HG02763 (cell line): ENCODE measurements around the gene RPEL1.

Experiments
- ATAC-seq: cut with Tn5 transposase; IDR thresholded peaks from one replicate; pipeline ENCODE4 v1.9.1; 2021; ENCODE audit warnings: mild to moderate bottlenecking, moderate library complexity; ENCODE audit not compliant: unreplicated experiment

The RPEL1 gene

DNA sequence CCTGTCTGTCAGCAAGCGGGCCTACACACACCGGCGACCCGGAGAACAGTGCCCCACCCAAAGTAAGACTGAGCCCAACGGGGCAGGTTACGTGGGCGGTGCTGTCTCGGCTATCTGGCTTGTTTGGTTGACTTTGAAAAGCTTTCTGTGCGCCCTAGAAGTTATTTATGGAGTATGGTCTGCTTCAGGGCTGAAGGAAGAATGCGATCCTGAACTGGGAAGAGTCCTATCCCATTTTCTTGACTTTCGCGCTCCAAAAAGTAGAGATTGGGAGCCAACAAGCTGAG is 32.8 kb downstream of the RPEL1 start:
- ATAC-seq = no peak

DNA sequence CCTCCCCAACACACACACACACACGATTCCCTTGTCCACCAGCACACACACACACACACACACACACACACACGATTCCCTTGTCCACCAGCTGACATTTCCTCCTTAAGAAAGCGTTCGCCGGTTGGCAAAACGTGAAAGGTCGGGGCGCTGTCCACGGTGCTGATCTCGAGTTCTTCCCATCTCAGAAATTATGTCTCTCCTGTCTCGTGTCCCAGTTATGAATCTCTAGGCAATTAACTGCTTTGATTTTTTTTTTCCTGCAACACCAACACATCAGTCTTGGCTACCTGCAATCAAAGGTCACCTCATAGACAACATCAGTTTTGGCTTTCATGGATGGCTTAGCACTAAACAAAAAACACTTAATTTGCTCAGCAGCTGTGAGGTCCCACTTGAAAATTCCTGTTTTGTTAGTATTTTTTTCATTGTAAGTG is 33.2 kb downstream of the RPEL1 start:
- no peak for ATAC-seq

DNA sequence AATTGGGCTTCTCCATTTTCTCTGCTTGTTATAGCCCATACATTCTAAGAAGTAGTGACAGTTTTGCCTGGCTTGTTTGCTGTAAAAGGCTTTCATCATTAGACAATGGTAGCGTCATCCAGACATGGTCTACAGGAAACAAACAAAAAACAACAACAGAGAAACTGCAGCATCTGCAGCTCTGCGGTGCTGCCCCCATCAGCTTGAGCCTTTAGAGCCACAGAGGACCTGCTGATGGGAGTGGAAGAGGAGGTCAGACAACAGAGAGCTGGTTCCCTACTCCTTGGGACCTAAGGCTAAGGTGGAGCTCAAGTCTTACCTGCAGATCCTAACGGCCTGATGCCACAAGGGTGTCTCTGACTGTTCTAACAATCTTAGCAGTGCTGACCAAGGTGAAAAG is 34.3 kb downstream of the RPEL1 start:
- no peak for ATAC-seq

DNA sequence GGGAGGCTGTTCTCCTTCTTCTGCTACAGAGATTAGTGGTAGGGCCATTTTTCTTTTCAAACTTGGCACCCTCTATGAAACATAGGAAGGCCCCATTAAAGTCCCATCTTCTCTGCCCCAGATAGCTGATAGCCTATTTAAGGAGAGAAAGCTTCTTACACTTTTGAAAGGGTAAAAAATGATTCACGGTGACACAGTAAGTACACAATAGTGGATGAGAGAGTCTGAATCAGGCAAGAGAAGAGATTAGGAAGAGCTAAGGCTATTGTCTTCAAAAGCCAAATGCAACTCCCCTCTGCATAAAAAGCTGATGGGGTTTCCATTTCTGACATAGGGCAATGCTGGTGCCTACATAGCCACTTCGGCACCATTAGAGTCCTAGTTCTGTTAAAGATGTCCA is 34.8 kb downstream of the RPEL1 start:
- ATAC-seq = no peak

DNA sequence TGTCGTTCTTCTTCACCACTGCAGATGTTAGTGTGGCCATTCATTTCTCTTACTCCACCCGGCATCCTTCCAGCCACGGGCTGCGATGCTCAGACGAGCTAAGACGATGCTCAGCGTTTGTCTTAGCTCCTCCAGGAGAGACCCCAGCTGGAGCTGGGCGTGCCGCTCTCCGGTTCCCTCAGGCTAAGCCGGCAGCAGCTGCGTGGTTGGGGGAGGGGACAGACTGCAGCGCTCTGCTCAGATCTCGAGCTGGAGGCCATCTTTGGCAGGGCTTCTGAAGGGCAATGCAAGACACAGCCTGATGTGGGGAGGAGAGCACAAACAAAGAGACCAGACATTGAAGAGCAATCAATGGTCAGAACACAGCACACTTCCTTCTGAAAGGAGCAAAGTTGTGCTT is 36.1 kb downstream of the RPEL1 start:
- no peak for ATAC-seq

DNA sequence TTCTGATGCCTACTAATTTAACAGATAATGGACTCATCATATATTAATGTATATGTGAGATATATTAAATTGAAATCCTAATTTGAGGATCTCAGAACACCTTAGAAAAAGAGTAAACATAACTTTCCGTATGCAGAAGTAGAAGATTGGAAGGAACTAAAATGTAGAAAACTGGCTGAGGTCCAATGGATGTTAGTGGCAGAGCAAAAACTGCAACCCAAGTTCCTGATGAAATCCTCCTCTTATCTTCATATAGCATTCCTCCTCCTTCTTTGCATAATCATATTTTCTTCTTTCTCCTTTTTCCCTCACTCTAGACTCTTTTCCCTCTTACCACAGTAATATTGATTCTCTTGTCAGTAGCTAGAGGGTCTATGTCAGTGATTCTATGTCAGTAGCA is 37.3 kb downstream of the RPEL1 start:
- no peak for ATAC-seq

DNA sequence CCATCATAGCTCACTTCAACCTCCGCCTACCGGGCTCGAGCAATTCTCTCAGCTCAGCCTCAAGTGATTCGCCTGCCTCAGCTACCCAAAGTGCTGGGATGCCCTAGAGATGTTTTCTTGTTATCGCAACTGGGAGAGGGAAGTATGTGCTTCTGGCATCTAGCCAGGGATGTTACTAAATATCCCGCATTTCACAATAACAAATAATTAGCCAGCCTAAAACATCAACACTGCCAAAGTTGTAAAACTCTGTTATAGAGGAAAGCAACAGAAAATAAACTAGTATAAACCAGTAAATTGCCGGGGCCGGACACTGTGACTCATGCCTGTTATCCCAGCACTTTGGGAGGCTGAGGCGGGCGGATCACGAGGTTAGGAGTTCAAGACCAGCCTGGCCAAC is 38.5 kb downstream of the RPEL1 start:
- no peak for ATAC-seq

DNA sequence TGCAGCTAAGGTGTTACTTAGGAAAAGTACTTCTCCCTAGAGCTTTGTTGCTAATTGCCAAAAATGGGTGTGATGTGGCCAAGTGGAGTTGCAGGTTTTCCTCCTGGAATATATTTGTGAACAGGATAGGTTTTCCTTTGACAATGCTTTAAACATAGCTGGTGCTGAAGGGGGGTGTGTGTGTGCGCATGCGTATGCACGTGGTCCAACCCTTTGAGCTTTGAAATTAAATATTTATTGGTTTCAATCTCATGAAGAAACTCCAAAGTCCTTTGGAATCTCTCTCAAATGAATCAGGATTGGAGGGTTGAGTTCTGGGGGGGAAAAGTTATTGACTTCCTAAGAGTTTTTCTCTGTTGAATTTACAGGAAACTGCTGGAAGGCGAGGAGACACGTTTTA is 42.3 kb downstream of the RPEL1 start:
- ATAC-seq = no peak

DNA sequence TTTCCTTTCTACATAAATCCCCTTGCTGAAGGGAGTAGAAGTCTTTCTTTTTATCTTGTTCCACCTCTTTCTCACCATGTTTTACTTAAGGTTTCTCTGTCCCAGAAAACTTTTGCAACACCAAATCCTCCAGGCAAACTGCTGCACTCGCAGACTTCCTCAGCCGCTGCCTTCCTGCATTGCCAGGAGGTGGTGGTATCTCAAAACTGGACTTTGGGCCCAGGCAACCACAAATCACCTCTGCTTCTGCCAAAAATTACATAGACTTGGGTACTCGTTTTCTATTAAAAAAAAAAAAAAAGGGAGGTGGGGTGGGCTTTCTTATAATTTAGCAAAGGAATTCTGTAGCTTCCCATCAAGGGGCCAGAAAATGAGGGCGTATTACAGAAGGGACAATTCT is 45.9 kb downstream of the RPEL1 start:
- ATAC-seq = no peak

DNA sequence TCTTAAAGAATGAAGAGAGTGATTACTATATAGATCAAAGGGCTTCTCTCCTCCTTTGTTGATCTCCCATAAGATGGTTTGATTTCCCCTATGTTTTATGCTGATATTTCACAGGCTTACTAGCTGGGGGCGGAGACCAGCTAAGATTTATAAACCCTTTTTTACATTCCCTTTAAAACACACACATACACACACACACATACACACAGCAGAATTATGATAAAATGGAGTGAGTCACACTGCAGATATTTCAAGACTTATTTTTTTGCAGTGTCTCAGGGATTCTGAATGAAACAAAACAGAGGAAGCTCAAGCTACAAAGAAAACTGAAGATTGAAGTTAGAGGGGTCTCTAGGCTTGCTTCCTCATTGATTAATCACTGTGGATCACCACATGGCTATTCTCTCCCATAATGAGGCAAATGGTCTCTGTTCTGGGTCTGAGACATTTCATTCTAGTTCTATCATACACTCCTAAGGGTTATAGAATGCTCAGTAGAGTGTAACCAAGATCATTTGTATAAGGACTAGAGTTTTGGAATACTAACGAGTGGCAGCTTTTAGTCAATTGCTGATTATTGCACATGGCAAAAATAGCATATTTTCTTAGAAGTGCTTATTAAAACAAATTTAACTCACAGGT is 49.8 kb downstream of the RPEL1 start:
- no peak for ATAC-seq
